ENCODE results near the gene AK8. TPM values are rescaled to one million over a fixed set of nuclear protein-coding genes. Genes with fewer than 3 reads are reported as not detected.

Gene AK8
- total and polyA plus RNA-seq, 4 donors, result 0.07 to 0.26 (median 0.11) TPM

DNA sequence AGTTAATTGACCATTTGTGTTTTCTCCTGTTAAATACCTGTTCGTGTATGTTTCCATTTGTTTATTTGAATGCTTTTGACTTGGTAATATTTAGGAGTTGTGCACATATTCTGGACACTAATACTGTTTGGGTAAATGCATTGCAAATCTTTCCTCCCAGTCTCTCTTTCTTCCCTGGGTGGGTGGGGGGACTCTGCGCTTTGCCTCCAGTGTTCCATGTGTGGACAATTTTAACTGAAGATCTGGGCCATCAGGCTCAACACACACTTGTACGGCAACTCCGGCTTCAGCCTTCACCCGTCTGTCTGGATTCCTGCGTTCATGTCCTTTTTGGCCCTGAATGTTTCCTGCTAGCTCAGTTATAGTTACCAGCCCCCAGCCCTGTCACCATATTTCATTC, 167.8 kb downstream of the AK8 start:
- 82% methylated on average over 6 of the region's 6 CpGs for WGBS
- TF ChIP-seq YY1 (IDR thresholded peaks at IDR 0.05) (no peak), TAF1 (conservative IDR thresholded peaks at IDR 0.05) (no peak), FOXA1 (IDR thresholded peaks at IDR 0.05) (no peak), HNF4A (conservative IDR thresholded peaks at IDR 0.05) (no peak), EGR1 (IDR thresholded peaks at IDR 0.05; ENCODE audit: low read depth in 2 of 2) (no peak), RXRA (IDR thresholded peaks at IDR 0.05) (no peak), GABPA (IDR thresholded peaks at IDR 0.05 in 1 of 2, conservative IDR thresholded peaks at IDR 0.05 in 1 of 2) (no peak), NR2F2 (IDR thresholded peaks at IDR 0.05) (no peak), FOXA2 (IDR thresholded peaks at IDR 0.05) (no peak), CTCF (IDR thresholded peaks at IDR 0.05; ENCODE audit: low read depth, low read length, missing input control) (no peak), JUND (IDR thresholded peaks at IDR 0.05) (no peak), SP1 (IDR thresholded peaks at IDR 0.05) (no peak), ATF3 (IDR thresholded peaks at IDR 0.05) (no peak), RAD21 (IDR thresholded peaks at IDR 0.05) (no peak), MAX (IDR thresholded peaks at IDR 0.05) (no peak)
- TF ChIP-seq, protein P1, sequence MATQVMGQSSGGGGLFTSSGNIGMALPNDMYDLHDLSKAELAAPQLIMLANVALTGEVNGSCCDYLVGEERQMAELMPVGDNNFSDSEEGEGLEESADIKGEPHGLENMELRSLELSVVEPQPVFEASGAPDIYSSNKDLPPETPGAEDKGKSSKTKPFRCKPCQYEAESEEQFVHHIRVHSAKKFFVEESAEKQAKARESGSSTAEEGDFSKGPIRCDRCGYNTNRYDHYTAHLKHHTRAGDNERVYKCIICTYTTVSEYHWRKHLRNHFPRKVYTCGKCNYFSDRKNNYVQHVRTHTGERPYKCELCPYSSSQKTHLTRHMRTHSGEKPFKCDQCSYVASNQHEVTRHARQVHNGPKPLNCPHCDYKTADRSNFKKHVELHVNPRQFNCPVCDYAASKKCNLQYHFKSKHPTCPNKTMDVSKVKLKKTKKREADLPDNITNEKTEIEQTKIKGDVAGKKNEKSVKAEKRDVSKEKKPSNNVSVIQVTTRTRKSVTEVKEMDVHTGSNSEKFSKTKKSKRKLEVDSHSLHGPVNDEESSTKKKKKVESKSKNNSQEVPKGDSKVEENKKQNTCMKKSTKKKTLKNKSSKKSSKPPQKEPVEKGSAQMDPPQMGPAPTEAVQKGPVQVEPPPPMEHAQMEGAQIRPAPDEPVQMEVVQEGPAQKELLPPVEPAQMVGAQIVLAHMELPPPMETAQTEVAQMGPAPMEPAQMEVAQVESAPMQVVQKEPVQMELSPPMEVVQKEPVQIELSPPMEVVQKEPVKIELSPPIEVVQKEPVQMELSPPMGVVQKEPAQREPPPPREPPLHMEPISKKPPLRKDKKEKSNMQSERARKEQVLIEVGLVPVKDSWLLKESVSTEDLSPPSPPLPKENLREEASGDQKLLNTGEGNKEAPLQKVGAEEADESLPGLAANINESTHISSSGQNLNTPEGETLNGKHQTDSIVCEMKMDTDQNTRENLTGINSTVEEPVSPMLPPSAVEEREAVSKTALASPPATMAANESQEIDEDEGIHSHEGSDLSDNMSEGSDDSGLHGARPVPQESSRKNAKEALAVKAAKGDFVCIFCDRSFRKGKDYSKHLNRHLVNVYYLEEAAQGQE (IDR thresholded peaks at IDR 0.05), result no peak
- DNase-seq (ENCODE audit: low spot score), result no peak
- H3K27me3 ChIP-seq (ENCODE audit: control insufficient read depth in 4 of 4, insufficient read depth in 4 of 4, low read length in 3 of 4), result peaks cover 0 to 6% (median 0%) of the 10 kb centered on the region in 4 donors
- no peak overlapping the region for H3K4me3 ChIP-seq (ENCODE audit: low read depth in 1 of 3, low read length in 3 of 3)
- no peak overlapping the region for H3K9ac ChIP-seq (ENCODE audit: low read depth in 1 of 2, low read length in 2 of 2)
- H3K4me1 ChIP-seq (ENCODE audit: control insufficient read depth in 4 of 4, insufficient read depth in 4 of 4, low read length in 3 of 4), result no peaks in the 10 kb centered on the region
- no peaks in the 10 kb centered on the region for H3K36me3 ChIP-seq (ENCODE audit: control insufficient read depth in 4 of 4, insufficient read depth in 3 of 4, low read depth in 1 of 4, low read length in 3 of 4)
- H3K9me3 ChIP-seq (ENCODE audit: control insufficient read depth in 4 of 4, low read length in 3 of 4), result no peaks in the 10 kb centered on the region
- H3K27ac ChIP-seq (ENCODE audit: low read depth in 1 of 2, low read length in 2 of 2), result no peak overlapping the region

DNA sequence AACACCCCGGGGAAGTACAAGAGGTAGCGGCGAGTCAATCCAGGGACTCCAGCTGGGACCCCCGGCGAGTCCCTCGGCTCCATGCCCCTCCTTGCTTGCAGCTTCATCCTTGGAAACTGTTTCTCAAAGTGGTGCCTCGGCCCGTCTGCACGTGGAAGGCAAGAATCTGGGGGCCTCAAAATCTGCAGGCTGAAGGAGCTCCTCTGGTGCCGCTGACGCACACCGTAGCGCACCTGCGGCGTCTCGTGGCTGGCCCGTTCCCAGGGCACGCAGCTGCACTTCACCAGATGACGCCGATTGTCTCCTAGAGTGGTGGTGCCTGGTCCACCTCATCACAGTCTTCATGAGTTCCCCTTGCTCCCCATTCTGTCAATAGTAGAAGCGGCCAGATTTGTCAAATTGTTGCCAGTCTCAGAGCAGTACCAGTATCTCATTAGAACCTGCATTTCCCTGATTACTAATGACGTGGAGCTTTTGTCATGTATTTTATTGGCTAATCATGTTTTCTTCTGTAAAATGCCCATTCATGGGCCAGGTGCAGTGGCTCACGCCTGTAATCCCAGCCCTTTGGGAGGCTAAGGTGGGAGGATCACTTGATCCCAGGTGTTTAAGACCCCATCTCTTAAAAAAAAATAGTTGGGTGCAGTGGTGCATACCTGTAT, 169.2 kb downstream of the AK8 start:
- H3K4me3 ChIP-seq (ENCODE audit: low read depth in 1 of 3, low read length in 3 of 3), result no peak overlapping the region
- no peak overlapping the region for H3K9ac ChIP-seq (ENCODE audit: low read depth in 1 of 2, low read length in 2 of 2)
- TF ChIP-seq FOXA2 (IDR thresholded peaks at IDR 0.05), result no peak
- no peaks in the 10 kb centered on the region for H3K36me3 ChIP-seq (ENCODE audit: control insufficient read depth in 4 of 4, insufficient read depth in 3 of 4, low read depth in 1 of 4, low read length in 3 of 4)
- no peaks in the 10 kb centered on the region for H3K9me3 ChIP-seq (ENCODE audit: control insufficient read depth in 4 of 4, low read length in 3 of 4)
- no peak for DNase-seq (ENCODE audit: low spot score)
- no peaks in the 10 kb centered on the region for H3K4me1 ChIP-seq (ENCODE audit: control insufficient read depth in 4 of 4, insufficient read depth in 4 of 4, low read length in 3 of 4)
- WGBS, result 84% methylated on average over 23 of the region's 23 CpGs
- no peak overlapping the region for H3K27ac ChIP-seq (ENCODE audit: low read depth in 1 of 2, low read length in 2 of 2)
- peaks cover 0 to 6% (median 0%) of the 10 kb centered on the region in 4 donors for H3K27me3 ChIP-seq (ENCODE audit: control insufficient read depth in 4 of 4, insufficient read depth in 4 of 4, low read length in 3 of 4)
